ENCODE measurements around the gene VWF.
"Not testable (repeated sequence)": the region's sequence is repeated elsewhere in the genome, so short reads cannot be mapped to it uniquely, and the experiment has no call there.

VWF gene

GRCh38 chr12:6124411-6125309 lies at the start of gene VWF:
VWF (minus strand) TSS chr12:6124670; CDS start chr12:6123196, 1,474 bp downstream.
- no peak for DNase-seq

- DNase-seq: no peak
These were observed 48.4 kb upstream of the VWF start for GRCh38 chr12:6172862-6173261.

GRCh38 chr12:6172086-6172485 lies 47.6 kb upstream of the VWF start:
- no peak for DNase-seq

- DNase-seq: no peak
These were observed 47.0 kb upstream of the VWF start for GRCh38 chr12:6171409-6172015.

GRCh38 chr12:6167327-6168280 lies 43.1 kb upstream of the VWF start:
- peak; percentile 78 for DNase-seq

GRCh38 chr12:6166808-6167207 lies 42.3 kb upstream of the VWF start:
- no peak for DNase-seq

- no peak for DNase-seq
These were observed 40.9 kb upstream of the VWF start for GRCh38 chr12:6165395-6165794.

- no peak for DNase-seq
These were observed 39.1 kb upstream of the VWF start for GRCh38 chr12:6163416-6164060.

GRCh38 chr12:6161124-6161882 lies 36.8 kb upstream of the VWF start:
- DNase-seq: no peak

GRCh38 chr12:6160049-6160649 lies 35.7 kb upstream of the VWF start:
- not testable (repeated sequence) for DNase-seq

- DNase-seq: not testable (repeated sequence)
These were observed 34.9 kb upstream of the VWF start for GRCh38 chr12:6159166-6160011.

- DNase-seq: no peak
These were observed 34.3 kb upstream of the VWF start for GRCh38 chr12:6158749-6159148.

- no peak for DNase-seq
These were observed 33.8 kb upstream of the VWF start for GRCh38 chr12:6158255-6158654.

- no peak for DNase-seq
These were observed 33.0 kb upstream of the VWF start for GRCh38 chr12:6157482-6157881.

GRCh38 chr12:6154730-6155459 lies 30.4 kb upstream of the VWF start:
- no peak for DNase-seq

GRCh38 chr12:6148722-6149121 lies 24.3 kb upstream of the VWF start:
- not testable (repeated sequence) for DNase-seq

GRCh38 chr12:6148061-6148460 lies 23.6 kb upstream of the VWF start:
- no peak for DNase-seq

- no peak for DNase-seq
These were observed 22.5 kb upstream of the VWF start for GRCh38 chr12:6146951-6147350.

- no peak for DNase-seq
These were observed 22.0 kb upstream of the VWF start for GRCh38 chr12:6146509-6146908.

GRCh38 chr12:6145564-6145963 lies 21.1 kb upstream of the VWF start:
- no peak for DNase-seq
